ENCODE results near the gene POR.

- TF ChIP-seq POLR2AphosphoS5 (IDR thresholded peaks at IDR 0.05; ENCODE audit: low read depth, low read length) (no peak), POLR2A (IDR thresholded peaks at IDR 0.05; ENCODE audit: low read depth, low read length) (no peak), TAF1 (IDR thresholded peaks at IDR 0.05; ENCODE audit: borderline replicate concordance, low read depth, low read length) (no peak)
These were observed 5.6 kb downstream of the POR start for GRCh38 chr7:75920431-75921161.
